Measurements from ENCODE around the gene ADGRA3.

- TF ChIP-seq CTCF (IDR thresholded peaks at IDR 0.05) (no peak), POLR2A (IDR thresholded peaks at IDR 0.05) (no peak)
These were observed 10.9 kb downstream of the ADGRA3 start for GRCh38 chr4:22504922-22505321.
